ENCODE measurements around the gene SLC25A40.
A peak's percentile ranks its signal among the peaks of the same experiment; 100 is the strongest.
"Not testable (repeated sequence)": the region's sequence is repeated elsewhere in the genome, so short reads cannot be mapped to it uniquely, and the experiment has no call there.

SLC25A40 gene, protein sequence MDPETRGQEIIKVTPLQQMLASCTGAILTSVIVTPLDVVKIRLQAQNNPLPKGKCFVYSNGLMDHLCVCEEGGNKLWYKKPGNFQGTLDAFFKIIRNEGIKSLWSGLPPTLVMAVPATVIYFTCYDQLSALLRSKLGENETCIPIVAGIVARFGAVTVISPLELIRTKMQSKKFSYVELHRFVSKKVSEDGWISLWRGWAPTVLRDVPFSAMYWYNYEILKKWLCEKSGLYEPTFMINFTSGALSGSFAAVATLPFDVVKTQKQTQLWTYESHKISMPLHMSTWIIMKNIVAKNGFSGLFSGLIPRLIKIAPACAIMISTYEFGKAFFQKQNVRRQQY

GRCh38 chr7:87876040-87876868 is at the start of gene SLC25A40, which contains the start of gene DBF4:
TSS of gene SLC25A40 (minus strand) at chr7:87876360. CDS start at chr7:87858727, 17,633 bp downstream.
TSS of gene DBF4 (plus strand) at chr7:87876493. CDS start at chr7:87876733, 240 bp downstream.
- peak; percentile 98 for DNase-seq

- not testable (repeated sequence) for DNase-seq
These were observed 46.7 kb upstream of the SLC25A40 start for GRCh38 chr7:87922759-87923395.

DNA sequence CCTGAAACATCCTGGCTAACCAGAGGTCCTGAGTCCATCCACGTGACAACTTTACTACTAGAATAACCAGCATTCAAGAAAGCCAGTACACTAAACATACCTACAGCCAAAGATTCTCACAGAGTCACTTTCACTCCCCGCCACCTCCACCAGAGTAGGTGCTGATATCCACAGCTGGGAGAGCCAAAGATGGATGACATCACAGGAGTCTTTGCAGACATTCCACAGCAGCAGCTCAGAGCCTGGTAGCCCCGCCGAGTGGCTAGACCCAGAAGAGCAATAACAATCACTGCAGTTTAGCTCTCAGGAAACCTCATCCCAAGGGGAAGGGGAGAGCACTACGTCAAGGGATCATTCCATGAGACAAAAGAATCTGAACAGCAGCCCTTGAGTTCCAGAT is 44.4 kb upstream of the SLC25A40 start:
- DNase-seq: no peak

GRCh38 chr7:87919875-87920274 is 43.7 kb upstream of the SLC25A40 start:
- no peak for DNase-seq

DNA sequence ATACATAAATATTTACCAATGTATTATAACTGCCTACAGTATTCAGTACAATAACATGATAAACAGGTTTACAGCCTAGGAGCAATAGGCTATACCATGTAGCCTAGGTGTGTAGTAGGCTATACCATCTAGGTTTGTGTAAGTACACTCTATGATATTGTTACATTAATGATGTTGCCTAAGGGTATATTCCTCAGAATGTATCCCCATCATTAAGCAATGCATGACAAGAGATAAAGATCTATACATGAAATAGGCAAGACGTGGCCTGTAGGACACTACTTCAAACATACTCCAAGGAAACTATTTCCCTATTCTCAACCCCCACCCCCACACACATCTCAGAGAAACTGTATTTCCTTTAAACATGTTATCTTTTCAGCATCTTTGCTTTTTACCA is 42.6 kb upstream of the SLC25A40 start:
- no peak for DNase-seq

DNA sequence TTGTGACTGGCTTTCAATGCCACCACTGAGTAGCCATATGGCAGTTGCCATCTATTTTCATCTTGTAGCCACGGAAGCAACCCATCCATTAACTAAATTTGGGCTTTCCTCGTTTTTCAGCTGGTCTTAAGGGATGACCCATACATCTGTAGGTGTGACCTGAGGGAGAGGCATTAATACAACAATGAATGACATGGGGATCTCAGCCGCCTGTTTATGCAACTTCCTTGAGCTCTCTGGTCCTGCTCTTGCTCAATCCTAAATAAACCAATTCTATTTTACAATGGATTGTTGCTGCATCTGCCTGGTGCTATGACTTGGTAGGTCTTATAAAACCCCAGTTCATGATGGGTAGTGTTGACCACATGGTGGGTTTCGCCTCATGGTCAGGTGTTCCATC is 36.0 kb upstream of the SLC25A40 start:
- DNase-seq: no peak

DNA sequence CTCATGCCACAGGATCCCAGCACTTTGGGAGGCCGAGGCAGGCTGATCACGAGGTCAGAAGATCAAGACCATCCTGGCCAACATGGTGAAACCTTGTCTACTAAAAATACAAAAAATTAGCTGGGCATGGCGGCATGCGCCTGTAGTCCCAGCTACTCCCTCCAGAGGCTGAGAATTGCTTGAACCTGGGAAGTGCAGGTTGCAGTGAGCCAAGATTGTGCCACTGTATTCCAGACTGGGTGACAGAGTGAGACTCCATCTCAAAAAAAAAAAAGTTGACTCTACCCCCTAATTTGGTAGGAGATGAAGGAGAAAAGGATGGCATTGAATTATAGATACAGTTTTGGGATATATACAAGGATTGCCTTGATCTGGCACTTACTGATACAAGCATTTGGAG is 32.7 kb upstream of the SLC25A40 start:
- DNase-seq: not testable (repeated sequence)

DNA sequence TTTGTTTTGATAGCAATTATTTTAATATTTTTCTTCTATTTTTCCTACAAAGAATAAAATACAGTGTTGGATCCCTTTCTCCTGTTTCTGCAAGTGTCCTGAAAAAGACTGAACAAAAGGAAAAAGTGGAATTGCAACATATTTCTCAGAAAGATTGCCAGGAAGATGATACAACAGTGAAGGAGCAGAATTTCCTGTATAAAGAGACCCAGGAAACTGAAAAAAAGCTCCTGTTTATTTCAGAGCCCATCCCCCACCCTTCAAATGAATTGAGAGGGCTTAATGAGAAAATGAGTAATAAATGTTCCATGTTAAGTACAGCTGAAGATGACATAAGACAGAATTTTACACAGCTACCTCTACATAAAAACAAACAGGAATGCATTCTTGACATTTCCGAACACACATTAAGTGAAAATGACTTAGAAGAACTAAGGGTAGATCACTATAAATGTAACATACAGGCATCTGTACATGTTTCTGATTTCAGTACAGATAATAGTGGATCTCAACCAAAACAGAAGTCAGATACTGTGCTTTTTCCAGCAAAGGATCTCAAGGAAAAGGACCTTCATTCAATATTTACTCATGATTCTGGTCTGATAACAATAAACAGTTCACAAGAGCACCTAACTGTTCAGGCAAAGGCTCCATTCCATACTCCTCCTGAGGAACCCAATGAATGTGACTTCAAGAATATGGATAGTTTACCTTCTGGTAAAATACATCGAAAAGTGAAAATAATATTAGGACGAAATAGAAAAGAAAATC is 31.2 kb upstream of the SLC25A40 start:
- not testable (repeated sequence) for DNase-seq

DNA sequence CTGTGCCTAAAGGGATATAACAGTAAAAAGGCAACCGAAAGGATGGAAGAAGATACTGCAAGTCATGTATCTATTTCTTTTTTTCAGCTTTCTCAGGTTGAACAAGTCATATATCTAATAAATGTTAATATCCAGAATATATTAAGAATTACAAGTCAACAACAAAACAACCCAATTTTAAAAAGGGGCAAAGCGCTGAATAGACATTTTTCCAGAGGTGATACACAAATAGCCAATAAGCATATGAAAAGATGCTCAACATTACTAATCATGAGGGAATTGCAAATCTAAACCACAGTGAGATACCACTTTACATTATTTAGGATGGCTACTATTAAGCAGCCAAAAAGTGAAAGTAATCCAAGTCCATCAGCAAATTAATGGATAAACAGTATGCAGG is 23.1 kb upstream of the SLC25A40 start:
- DNase-seq: no peak

GRCh38 chr7:87895363-87895762 is 19.2 kb upstream of the SLC25A40 start:
- no peak for DNase-seq

- DNase-seq: peak; percentile 16
These were observed 10.7 kb upstream of the SLC25A40 start for GRCh38 chr7:87886875-87887274.

DNA sequence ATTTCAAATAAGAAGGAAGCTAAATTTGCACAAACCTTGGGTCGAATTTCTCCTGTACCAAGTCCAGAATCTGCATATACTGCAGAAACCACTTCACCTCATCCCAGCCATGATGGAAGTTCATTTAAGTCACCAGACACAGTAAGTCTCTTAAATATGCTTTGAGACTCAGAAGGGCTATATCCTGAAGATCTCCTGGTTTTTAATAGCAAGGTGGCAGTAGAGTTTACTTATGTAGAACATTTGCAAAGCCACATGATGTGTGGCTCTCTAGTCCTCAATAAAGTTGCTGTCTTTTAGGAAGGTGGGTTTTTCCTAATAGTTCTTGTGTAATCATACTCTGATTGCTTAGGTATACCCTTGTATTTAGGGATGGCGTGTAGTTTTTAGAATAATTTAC is 8.9 kb upstream of the SLC25A40 start:
- no peak for DNase-seq

DNA sequence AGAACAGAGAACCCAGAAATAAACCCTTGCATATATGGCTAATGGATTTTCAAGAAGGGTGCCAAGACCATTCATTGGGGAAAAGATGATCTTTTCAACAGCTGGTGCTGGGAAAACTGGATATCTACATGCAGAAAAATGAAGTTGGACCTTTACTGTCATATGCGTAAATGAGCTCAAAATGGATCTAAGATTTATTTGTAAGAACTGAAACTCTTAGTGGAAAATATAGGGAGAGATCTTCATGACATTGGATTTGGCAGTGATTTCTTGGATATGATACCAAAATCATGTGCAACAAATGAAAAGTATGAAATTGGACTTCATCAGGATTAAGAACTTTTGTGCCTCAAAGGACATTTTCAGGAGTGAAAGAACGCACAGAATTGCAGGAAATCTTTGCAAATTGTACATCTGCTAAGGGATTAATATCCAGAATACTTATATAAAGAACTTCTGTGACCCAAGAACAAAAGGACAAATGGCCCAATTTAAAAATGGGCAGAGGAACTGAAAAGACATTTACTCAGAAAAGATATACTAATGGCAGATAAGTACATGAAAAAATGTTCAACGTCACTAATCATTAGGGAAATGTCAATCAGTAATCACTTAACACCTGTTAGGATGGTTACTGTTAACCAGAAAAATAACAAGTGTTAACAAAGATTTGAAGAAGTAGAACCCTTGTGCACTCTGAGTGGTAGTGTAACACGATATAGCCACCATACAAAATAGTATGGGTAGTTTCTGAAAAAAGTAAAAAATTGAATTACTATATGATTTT is 6.2 kb upstream of the SLC25A40 start:
- no peak for DNase-seq

GRCh38 chr7:87878208-87878735 is 2.1 kb upstream of the SLC25A40 start:
- DNase-seq: no peak

- DNase-seq: no peak
These were observed 1.3 kb upstream of the SLC25A40 start for GRCh38 chr7:87877366-87878040.

GRCh38 chr7:87876869-87877234 is 692 bp upstream of the SLC25A40 start:
- DNase-seq: peak; percentile 38

DNA sequence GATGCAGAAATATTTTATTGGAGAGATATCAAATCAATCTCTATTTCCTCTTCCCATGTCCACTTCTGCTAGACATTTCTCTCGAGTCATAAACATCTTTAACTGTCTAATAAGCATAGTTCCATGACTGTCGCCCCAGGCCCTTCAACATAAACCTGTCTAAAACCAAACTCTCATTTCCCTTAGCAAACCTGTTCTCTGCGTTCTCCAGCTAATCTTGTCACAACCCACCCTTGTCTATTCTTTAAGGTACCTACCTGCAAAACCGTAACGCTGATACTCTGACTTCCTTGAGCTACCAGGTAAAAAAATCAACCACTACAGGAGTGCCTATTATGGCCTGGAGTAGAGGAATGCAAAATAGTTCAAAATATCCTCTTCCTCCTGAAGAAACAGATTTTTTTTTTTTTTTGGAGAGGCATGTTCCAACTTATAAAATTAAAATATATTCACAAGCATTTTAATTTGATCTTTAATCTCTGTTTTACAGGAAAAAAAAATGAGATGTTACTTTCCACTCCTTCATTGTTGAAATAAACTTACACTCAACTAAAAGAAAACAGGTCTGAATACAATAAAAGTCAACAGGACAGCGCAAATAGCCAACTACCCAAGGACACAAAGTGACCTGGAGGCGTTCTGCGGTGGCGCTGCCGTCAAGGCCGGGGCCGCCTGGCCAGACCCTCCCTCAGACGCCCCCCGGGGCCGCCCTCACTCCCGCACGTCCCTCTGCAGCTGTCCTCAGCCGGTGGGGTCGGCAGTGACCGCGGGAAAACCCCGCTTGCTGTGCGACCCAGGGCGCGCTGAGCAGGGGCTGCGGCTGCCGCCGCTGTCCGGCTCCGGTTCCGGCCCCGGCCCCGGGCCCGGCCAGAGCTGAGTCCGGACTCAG is 765 bp downstream of the SLC25A40 start:
- DNase-seq: peak; percentile 14

DNA sequence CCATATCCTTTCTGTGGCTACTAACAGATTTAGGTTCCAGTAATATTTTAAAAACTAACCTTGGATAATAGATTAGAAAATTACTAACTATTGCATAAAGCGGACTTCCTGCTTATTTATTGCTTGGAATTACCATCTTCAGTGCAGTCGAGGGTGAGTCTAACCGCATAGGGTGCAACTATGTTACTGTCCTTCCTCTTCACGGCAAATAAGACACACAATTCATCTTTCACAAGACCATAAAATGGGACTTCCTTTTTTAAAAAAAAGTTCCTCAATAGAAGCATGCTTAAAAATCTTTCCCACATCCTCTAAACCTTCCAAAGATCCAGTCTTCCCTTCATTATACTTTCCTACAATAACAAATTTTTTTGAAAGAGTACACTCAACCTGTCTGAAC is 2.1 kb downstream of the SLC25A40 start:
- no peak for DNase-seq

DNA sequence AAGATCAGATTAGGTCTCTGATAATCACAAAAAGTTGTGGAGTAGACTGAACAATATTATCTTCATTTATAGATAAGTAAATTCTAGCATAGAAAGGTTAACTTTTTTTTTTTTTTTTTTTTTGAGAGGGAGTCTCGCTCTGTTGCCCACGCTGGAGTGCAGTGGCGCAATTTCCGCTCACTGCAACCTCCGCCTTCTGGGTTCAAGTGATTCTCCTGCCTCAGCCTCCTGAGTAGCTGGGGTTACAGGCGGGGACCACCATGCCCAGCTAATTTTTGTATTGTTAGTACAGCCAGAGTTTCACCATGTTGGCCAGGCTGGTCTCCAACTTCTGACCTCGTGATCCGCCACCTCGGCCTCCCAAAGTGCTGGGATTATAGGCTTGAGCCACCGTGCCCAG is 2.8 kb downstream of the SLC25A40 start:
- DNase-seq: not testable (repeated sequence)

DNA sequence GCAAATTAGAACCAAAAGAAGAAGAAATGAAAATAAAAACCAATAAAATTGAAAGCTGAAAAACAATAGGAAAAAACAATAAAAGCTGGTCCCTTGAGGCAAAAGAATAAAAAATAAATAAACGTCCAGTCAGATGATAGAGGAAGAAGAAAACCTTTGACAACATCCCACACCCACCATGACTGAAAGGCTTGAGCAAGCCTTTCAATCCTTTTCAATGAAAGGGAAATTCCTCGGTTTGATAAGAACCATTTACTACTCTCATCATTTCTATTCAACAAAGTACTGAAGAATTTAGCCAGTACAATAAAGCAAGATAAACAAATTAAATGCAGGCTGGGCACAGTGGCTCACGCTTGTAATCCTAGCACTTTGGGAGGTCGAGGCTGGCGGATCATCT is 3.8 kb downstream of the SLC25A40 start:
- no peak for DNase-seq

Measured in NCI-H2029 (cell line).